ENCODE measurements around the gene PABPC1L. TPM values are rescaled to one million over a fixed set of nuclear protein-coding genes. Genes with fewer than 3 reads are reported as not detected.

The PABPC1L gene
- total RNA-seq, 2 experiments from 2014 or later: 88.4 to 93.8 TPM

DNA sequence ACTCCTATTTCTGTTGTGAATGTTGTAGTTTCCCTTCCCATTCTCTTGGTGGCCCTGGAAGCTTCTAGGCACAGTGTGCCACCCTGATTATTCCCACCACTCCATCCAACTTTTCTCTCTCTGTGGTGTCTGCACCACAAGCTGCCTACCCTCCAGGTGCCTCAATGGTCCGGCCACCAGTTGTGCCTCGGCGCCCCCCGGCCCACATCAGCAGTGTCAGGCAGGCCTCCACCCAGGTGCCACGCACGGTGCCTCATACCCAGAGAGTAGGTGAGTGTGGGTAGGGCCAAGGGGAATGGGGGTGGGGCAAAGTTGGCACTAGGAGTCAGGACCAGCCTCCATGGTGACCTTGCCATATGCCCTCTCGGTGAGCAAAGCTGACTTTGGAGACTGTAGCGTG, 23.1 kb downstream of the PABPC1L start:
- Mint-ChIP-seq H3K27me3 (no peaks in the 10 kb centered on the region), H3K9me3 (no peaks in the 10 kb centered on the region), H3K4me1 (ENCODE audit: low read depth) (no peaks in the 10 kb centered on the region), H3K36me3 (ENCODE audit: low read depth) (peaks cover 40% of the 10 kb centered on the region), H3K27ac (no peak overlapping the region), H3K4me3 (no peak overlapping the region)
- intact Hi-C loops (cut with micrococcal nuclease): no loop called here
- DNase-seq (no peak), ATAC-seq (no peak)
- TF ChIP-seq, protein P1, sequence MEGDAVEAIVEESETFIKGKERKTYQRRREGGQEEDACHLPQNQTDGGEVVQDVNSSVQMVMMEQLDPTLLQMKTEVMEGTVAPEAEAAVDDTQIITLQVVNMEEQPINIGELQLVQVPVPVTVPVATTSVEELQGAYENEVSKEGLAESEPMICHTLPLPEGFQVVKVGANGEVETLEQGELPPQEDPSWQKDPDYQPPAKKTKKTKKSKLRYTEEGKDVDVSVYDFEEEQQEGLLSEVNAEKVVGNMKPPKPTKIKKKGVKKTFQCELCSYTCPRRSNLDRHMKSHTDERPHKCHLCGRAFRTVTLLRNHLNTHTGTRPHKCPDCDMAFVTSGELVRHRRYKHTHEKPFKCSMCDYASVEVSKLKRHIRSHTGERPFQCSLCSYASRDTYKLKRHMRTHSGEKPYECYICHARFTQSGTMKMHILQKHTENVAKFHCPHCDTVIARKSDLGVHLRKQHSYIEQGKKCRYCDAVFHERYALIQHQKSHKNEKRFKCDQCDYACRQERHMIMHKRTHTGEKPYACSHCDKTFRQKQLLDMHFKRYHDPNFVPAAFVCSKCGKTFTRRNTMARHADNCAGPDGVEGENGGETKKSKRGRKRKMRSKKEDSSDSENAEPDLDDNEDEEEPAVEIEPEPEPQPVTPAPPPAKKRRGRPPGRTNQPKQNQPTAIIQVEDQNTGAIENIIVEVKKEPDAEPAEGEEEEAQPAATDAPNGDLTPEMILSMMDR (IDR thresholded peaks at IDR 0.05): no peak
- ChIA-PET CTCF (interaction anchor here (0.7 kb wide), 1 partner anchor 14 kb away, joined by 4 read pairs; no protein-coding TSS in a partner anchor), POLR2A (interaction anchor here (0.8 to 1.2 kb wide), 2 partner anchors 8 to 16 kb away, joined by 3 to 4 read pairs; no protein-coding TSS in a partner anchor)

GRCh38 chr20:44936510-44936909, 26.6 kb downstream of the PABPC1L start:
- no peaks in the 10 kb centered on the region for H3K9me3 Mint-ChIP-seq
- CTCF ChIA-PET: interaction anchor here (1.4 kb wide), 1 partner anchor 13 kb away, joined by 3 read pairs; no protein-coding TSS in a partner anchor
- H3K4me3 Mint-ChIP-seq: no peak overlapping the region
- no peaks in the 10 kb centered on the region for H3K27me3 Mint-ChIP-seq
- DNase-seq (no peak), ATAC-seq (no peak)
- intact Hi-C loops (cut with micrococcal nuclease): no loop called here
- TF ChIP-seq, protein P1 (IDR thresholded peaks at IDR 0.05): no peak
- no peak overlapping the region for H3K27ac Mint-ChIP-seq
- POLR2A ChIA-PET: interaction anchor here (1.0 to 1.1 kb wide), 2 partner anchors 12 to 15 kb away, joined by 3 read pairs; no protein-coding TSS in a partner anchor
- H3K36me3 Mint-ChIP-seq (ENCODE audit: low read depth): peaks cover 45% of the 10 kb centered on the region
- no peaks in the 10 kb centered on the region for H3K4me1 Mint-ChIP-seq (ENCODE audit: low read depth)

- intact Hi-C loops (cut with micrococcal nuclease): no loop called here
- TF ChIP-seq, protein P1 (IDR thresholded peaks at IDR 0.05): no peak
Observed at GRCh38 chr20:44938637-44939036, 28.8 kb downstream of the PABPC1L start.

DNA sequence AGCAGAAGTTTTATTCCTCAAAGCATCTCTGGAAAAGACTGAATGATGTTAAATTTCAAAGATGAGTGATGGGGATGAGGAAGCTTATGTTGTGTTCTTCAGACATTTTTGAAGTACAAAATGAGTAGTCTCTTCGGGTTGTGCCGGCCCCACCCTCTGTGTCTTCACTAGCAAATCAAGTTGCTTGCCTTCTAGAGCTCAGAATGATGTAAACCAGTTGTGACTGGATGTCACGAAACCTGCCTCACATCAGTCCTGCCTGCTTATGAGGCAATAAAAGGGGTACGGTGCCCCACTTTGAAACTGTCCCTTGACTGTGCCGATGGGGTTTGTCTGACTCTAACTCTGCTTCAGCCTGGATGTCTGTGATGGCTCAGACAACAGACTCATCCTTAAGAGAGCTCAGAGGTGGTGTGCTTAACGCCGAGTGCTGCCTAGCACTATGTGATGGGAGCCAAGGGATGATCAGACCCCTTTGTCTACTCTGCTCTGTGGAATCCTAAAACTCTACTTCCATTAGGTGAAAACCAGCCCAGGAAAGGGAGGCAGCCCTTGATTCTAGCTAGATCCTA, 31.3 kb downstream of the PABPC1L start:
- peaks cover 58% of the 10 kb centered on the region for H3K36me3 Mint-ChIP-seq (ENCODE audit: low read depth)
- TF ChIP-seq, protein P1 (IDR thresholded peaks at IDR 0.05): no peak
- H3K27ac Mint-ChIP-seq: peak overlapping the region; percentile 47
- no peak overlapping the region for H3K4me3 Mint-ChIP-seq
- ChIA-PET CTCF (interaction anchor here (1.6 to 1.9 kb wide), 3 partner anchors 11 to 496 kb away, joined by 3 to 9 read pairs (median 4); no protein-coding TSS in a partner anchor), POLR2A (interaction anchor here (0.7 to 3.5 kb wide), 8 partner anchors 8 to 142 kb away, joined by 3 to 30 read pairs (median 6); partner anchors contain the start of genes PABPC1L and TOMM34)
- ATAC-seq (peak; percentile 37), DNase-seq (no peak)
- H3K27me3 Mint-ChIP-seq: no peaks in the 10 kb centered on the region
- intact Hi-C loops (cut with micrococcal nuclease): no loop called here
- H3K4me1 Mint-ChIP-seq (ENCODE audit: low read depth): peaks cover 2% of the 10 kb centered on the region
- no peaks in the 10 kb centered on the region for H3K9me3 Mint-ChIP-seq

More at GRCh38 chr20:44938637-44939036, 28.8 kb downstream of the PABPC1L start:
- ChIA-PET CTCF (interaction anchor here (0.6 to 1.1 kb wide), 2 partner anchors 9 to 158 kb away, joined by 3 to 4 read pairs; no protein-coding TSS in a partner anchor), POLR2A (no interaction called here)
- Mint-ChIP-seq H3K27me3 (no peaks in the 10 kb centered on the region), H3K4me1 (ENCODE audit: low read depth) (no peaks in the 10 kb centered on the region), H3K9me3 (no peaks in the 10 kb centered on the region), H3K27ac (no peak overlapping the region), H3K4me3 (no peak overlapping the region), H3K36me3 (ENCODE audit: low read depth) (peaks cover 49% of the 10 kb centered on the region)
- no peak for ATAC-seq
- no peak for DNase-seq

Measured in activated CD8-positive, alpha-beta T cell treated with anti-CD3 and anti-CD28 coated beads for 36 hours (primary cell).